Umbilical cord (tissue), 2 donors: ENCODE results near the gene KRT79. TPM values are rescaled to one million over a fixed set of nuclear protein-coding genes. Genes with fewer than 3 reads are reported as not detected.
A peak's percentile ranks its signal among the peaks of the same experiment; 100 is the strongest.
"Not testable (repeated sequence)": the region's sequence is repeated elsewhere in the genome, so short reads cannot be mapped to it uniquely, and the experiment has no call there.

Experiments used
- DNase-seq: peaks from one replicate; pipeline ENCODE4 v3.0.0-alpha.2; 2015; ENCODE audit warnings: low spot score
- total RNA-seq: library from RNA; depleted of rRNA; stranded (reverse); fragments of >200 nt; gene quantifications from one replicate; pipeline ENCODE4 v1.2.3, GENCODE V29; 2014; ENCODE audit warnings: low replicate concordance; ENCODE audit not compliant: insufficient read depth

KRT79 gene
- total RNA-seq, 1 donor from 2014 or later: not detected

DNA sequence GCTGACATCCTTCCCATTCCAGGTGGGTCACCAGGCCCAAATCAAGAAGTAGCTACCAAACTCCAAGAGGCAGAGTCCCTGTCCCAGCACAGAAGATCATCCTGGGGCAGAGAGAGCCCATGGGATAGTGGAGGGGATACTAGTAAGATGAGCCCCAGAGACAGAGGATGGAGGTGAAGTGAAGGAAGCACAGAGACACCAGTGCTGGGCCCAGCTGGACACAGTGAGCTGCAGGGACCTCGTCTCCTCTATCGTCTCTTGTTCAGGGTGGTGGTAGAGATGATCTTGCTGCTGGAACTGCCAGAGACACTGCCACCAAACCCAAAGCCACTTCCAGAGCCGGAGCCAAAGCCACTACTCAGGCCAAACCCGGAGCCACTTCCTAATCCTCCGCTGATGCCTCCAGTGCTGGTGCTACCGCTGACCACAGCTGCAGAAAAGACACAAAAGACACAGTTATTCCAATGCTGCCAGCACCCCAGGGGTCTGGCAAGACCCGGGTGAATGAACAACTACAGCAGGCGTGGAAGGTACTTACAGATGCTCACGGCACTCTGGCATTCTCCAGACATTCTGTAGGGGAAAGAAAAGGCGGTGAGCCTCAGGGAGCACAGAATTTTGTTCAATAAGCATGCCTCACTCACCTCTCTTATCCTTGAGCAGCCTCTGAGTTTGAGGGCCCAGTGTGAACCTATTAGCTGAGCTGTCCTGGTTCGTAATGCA lies 27.1 kb downstream of the KRT79 start:
- no peak for DNase-seq

DNA sequence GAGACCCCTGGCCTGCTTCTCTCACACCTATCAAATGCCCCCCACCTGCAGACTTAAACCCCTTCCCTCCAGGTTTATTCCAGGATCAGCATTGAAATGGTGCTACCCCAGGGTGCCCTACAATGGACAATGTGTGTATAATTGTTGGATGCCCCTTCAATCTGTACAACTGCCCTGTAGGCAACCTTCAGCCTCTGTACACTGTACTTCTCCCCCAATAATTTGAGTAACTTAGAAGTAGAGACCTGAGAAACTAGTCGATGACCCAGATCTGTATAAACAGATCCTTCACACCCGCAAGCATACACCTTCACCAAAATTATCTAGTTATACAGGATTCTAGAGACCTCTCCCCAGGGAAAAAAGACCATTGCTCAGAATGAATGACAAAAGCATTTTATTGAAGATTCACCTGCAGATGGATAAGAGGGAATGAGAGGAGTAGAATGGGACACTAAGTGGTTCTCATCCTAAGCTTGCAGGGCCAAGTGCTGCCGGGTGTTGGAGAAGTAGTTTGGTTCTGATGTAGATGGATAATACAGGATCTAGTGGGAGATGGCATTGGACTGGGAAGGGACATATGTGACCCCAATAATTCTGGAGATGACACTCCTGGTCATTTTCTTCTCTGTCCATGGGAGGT lies 27.8 kb downstream of the KRT79 start:
- no peak for DNase-seq

DNA sequence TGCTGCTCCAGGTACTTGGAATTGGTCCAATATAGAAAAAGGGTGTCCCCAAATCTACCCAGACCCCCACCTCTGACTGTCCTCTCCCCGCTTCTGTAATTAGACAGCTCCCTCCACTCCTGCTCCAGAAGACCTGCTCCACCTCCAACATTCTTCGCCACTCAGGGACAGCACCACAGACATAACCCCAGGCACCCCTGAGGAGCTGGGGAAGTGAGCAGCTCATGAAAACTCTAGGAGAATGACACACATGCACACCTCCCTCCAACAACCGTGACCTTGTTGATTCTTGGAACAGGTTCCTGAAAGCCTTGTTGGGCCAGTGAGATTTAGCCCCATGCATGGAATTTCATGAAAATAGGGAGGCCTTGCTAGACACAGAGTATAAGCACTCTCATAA lies 28.4 kb downstream of the KRT79 start:
- DNase-seq: no peak

DNA sequence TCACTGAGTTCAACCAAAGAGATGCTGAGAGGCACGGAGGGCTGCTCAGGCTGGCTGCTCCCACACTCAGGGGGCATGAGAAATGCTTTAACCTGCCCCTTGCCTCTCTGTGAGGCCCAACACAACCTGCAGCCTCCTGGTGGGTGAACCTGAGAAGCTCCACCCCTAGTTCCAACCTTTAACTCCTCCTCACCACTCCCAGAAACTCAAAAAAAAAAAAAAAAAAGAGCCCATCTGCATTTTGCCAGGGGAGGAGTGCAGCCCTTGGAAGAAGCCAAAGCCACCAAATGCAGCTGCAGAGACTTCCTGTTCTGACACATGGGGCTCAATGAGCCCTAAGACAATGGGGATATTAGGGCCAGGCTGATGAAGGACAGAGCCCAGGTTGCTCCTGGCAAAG lies 29.1 kb downstream of the KRT79 start:
- no peak for DNase-seq

DNA sequence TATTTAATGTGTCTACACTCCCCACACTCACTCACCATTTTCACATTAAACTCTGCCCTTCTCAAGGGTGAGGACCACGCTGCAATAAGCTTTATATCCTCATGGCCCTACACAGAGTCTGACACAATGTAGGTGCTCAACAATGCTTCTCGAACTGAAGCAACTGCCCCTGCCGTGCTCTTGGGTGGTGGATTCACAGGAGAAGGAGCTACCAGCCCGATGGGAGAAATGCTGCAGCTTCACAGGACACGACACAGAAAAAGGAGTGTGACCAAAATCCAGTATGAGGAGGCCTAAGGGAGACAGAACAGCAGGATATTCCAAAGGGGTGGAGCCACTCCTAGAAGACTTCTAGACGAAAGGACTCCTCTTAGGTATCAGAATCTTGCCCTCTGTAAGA lies 31.7 kb downstream of the KRT79 start:
- no peak for DNase-seq

DNA sequence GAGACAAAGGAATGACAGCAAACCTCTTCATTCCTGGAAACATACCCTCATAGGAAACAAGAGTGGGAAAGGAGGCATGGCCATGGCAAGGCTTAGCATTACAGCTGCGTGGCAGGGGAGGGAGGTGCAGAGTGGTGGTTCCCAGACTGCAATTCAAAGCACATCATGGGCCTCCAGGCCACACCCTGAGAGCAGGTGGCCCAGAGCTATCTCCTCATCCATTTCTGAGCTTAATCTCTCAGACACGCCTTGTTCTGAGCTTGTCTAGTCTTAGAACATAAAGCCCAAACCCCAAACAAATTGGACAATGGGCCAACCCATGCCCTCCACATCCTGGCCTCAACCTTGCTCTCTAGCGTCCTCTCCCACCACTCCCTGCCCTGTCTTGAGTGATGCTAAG lies 32.3 kb downstream of the KRT79 start:
- no peak for DNase-seq

DNA sequence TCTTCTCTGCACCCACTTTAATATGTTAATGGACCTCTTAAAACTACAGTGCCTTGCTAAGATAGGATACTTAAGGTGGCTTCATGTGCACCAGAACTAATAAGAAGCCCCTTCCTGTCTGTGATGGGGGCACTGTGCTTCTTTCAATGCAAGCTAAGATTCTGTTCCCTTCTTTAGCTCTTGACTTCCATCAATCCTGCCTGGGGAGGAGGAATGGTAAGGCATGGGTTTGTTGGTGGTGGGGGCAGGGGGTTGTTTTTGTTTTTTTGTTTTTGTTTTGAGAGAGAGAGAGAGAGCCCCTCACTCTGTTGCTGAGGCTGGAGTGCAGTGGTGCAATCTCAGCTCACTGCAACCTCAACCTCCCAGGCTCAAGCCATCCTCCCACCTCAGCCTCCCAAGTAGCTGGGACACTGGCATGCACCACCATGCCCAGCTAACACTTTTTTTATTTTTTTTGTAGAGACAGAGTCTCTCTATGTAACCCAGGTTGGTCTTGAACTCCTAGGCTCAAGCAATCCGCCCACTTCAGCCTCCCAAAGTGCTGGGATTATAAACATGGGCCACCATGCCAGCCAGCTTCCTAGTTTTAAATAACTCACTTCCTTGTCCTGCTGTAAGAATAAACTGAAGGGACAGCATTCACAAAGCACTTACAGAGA lies 33.7 kb downstream of the KRT79 start:
- DNase-seq: no peak

DNA sequence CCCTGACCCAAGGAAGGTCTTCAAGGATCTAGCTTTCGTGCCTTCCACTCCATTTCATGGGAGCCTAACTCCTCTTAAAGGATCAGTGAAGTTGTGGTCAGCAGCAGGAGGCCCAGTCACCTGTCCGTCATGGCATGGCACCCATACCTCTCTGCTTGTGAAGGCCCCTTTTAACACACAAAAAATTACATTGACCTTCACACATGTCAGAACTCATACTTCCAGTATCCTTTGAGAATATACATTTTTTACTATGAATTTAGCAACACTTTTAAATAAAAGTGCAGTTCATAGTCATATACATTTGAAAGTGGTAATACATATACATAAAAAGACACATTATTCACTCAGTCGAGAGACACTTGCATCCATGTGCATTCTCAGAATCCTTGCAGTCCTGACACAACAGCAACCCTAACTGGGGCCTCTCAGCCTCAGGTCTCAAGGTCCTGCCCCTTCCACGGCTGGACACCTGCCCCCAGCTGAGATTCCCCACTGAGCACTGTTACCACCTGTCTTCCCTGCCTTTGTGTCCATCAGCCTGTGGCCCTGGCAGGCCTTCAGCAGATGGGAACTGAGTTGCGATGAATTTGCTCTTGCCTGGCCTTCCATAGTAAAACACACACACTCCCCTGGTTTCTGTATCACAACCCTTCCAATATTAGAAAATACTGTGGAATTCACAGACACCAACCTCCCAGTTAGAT lies 34.5 kb downstream of the KRT79 start:
- DNase-seq: no peak

DNA sequence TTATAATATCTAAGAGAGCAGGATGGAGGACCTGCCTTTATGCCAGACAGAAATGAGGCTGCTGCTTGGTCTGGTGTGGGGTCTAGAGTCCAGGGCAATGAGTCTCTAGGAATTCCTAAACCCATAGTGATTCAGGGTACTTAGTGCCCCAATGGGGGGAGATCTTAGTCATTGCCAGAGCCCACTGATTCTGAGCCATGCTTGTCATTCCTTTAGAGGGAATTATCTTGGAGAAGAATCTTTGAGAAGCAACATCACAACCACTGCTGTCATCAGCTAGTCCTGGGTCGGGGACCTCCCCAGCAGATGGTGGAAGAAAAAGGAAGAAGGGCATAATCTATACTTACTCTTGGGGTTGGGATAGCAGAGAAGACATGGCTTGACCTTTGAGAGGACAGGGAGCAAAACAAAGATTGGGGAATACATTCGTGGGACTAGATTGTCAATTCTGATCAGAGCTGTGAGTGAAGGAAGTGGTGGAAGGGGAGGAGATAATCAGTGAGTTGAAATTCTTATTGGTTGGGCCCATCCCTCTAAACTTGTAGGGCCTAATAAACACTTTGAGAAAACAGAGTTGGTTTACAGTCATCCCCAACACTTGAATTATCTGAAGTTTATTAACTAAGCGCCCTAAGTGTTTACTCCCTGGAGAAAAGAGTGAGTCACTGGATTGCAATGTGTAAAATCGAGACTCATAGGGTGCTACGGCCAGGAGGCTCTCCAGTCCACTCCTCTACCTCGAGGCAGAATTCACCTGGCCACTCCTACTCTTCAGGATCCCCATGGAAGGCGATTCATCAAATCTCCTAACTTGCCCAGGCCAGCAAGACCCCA lies 35.2 kb downstream of the KRT79 start:
- no peak for DNase-seq

DNA sequence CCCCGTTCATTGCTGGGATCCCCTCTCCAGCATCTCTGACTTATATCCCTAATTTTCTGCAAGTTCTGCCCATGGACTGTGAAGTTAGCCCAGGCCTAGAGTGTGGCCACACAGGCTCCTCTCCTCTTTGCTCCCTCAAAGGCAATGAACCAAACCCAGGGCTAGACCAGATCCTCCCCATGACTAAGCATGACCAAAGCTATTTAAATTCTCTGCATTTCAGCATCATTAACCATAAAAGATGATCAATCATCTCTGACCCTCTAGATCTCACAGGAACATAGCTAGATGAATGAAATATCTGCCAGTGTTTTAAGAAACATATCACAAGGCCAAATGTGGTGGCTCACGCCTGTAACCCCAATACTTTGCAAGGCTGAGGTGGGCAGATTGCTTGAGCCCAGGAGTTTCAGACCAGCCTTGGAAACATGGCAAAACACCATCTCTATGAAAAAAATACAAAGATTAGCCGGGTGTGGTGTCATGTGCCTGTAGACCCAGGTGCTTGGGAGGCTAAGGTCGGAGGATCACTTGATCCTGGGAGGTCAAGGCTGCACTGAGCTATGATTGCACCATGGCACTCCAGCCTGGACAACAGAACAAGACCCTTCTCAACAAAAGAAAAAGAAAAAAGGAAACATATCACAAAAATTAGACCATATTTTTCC lies 36.0 kb downstream of the KRT79 start:
- DNase-seq: no peak

DNA sequence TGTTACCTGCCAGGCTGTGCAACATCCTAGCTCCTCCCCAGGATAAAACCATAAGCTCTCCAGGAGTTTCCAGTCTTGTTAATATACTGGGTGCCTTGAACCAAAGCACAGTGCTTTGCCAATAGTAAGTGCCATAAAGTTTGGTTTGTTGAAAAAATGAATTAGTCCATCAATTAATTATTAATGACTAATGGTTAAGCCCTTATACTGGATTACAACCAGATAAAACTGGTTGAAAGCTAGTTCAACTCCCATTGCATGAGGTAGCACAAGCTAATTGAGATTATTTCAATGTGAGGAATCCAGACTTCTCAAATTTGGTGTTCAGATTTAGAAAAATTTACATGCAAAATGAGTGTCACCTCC lies 36.6 kb downstream of the KRT79 start:
- DNase-seq: no peak

DNA sequence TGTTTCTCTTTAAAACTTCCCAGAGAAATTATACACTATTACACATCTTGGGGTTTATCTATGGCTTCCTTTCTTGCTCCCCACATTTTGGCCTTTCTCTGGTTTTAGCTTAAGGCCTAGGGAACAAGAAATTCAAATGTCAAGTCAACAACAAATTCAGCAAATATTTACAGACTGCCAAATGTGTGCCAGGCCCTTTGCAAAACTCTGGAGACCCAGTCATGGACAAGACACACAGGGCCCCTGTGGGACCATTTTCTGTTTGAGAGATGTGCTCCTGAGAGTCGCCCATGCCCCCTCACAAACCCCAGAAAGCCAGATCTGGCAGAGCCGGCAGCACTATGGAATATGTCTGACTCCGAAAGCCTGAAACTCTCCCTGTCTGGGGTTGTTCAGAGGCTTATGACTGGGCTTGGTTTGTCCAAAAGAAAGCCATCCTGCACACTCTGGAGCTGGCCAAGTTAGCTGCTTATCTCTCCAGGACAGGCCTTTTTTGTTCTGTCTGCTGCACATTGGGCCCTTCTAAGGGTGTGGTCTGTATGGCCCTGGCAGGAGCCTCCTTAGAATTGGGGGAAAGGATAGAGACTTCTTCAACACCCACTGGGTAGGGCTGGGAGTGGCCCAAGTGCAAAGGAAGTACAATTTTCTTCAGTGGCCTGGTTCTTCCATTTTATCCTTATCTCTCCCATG lies 37.1 kb downstream of the KRT79 start:
- peak; percentile 45 for DNase-seq

DNA sequence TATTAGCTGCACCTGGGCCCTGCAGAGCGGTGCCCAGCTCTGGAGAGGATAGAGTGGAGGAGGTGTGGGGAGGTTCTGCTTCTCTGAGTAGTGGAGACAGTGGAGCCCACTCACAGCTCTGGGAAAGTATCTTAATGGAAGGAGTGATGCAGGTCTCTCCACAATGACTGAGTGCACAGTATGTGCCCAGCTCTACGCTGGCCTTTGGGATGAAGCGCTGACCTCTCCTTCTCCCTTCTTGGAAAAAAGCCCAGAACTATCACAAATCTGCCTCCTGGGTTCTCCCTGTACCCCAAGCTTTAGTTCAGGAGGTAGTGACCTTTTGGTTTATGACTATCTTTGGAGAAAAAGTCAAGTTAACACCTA lies 37.7 kb downstream of the KRT79 start:
- no peak for DNase-seq

DNA sequence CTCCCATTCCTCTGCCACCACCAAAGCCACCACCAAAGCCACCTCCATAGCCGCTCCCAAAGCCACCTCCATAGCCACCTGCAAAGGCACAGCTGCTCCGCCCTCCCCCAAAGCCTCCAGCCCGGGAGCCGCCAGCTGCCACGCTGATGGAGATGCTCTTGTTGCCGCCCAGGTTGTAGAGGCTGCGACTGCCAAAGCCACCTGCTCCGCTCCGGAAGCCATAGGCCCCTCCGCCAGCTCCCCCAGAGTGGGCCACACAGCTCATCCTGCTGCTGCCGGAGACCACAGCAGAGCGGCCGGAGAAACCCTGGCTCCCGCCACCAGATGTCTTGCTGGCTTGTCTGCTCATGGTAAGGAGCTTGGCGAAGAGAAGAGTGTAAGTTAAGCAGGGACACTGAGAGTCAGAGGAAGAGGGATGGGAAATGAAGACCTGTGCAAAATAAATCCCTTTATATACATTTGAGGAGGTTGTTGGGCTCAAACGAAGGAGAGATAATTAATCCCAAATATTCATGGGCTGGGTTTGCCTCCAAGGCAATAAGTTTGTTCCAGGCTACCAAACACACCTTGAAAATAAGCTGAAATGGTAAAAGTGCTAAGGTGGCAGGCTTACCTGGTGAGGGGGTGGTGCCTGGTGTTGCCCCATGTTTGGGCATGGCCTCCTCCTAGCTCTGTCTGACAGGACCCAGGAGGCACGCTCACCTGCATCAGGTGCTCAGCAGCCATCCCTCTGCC lies 38.2 kb downstream of the KRT79 start, which contains the start of gene KRT3:
Gene KRT3, minus strand, starts transcription at position 424 of the 735 bp plus-strand sequence. Its CDS starts 75 bp downstream, at position 349.
- no peak for DNase-seq

DNA sequence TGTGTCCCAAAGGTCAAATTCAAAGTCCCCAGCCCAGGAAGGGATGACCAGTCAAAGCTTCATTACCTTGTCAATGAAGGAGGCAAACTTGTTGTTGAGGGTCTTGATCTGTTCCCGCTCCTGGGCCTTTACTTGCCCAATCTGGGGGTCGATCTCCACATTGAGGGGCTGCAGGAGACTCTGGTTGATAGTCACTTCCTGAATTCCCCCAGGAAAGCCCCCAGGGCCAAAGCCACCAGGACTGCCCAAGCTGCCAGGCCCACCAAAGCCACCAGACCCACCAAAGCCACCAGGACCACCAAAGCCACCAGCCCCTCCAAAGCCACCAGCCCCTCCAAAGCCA lies 38.8 kb downstream of the KRT79 start:
- not testable (repeated sequence) for DNase-seq

DNA sequence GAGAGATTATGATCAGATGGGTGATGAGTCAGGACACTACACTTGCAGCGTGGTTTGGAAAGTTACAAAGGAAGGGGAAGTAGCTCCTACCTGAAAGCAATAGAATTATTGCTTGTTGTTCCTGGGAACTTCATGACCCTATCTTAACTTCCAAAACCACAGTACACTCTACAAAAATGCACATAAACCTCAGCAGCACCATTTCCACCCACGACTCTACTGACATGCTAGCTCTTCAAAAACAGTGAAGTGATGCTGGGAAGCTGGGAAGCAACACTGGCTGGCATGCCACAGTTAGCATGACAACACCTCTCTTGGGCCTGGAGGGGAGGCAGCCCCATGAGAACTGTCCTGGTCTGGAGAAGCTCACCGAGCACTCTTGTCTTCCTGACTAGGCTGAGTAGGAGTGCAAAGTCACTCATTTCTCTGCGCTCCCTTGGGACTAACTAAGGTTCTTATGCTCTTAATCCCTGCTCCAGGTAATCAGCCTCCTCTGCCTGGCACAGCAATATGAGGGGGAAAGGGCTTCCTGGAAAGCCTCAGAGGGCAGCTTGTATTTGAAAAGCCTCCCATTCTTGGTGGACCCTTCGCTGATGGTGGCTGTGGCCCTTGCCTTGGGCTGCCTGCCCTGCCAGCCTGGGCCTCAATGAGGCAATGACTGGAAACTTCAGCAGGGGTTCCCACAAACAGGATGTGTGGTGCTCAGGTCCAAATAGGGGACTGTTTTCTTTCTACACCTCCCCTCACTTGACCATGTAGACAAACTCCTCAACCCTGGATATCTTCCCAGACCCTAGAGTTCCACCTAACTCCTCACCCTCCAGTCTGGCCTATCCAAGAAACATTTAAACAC lies 39.4 kb downstream of the KRT79 start:
- no peak for DNase-seq

DNA sequence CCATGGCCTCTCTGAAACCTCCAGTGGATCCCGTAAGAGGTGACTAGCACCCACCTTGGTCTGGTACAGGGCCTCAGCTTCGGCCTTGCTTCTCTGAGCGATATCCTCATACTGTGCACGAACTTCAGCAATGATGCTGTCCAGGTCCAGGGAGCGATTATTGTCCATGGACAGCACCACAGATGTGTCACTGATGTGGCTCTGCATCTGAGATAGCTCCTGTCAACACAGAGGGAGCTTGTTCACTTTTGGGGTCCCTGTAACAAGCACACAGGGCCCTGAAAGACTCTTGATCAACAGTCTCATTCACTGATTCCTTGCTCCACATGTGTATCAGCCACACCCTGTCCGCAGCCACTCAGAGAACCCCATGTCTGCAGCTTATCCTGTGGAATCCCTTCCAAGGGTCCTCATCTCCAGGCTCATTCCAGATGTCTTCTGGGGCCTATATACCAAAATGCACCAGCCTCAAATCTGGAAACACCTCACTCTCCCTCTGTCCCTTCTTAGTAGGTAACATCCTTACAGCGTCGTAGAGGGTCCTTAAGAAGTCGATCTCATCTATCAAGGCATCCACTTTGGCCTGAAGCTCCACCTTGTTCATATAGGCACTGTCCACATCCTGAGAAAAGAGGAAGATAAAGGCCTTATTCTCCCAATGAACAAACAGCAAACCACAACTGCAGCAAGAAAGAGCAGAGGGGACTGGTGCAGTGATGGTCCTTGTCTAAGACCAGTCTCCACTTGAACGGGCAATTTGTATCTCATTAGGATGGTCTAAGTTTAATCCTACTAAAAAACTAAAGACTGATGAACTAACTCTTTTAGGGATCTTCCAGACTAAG lies 41.7 kb downstream of the KRT79 start:
- no peak for DNase-seq
